Measurements from ENCODE around the gene SGTA. TPM values are rescaled to one million over a fixed set of nuclear protein-coding genes. Genes with fewer than 3 reads are reported as not detected.

SGTA gene
- total and polyA plus RNA-seq, 2 of the 8 experiments (the other 6 are each of a cell fraction or from before 2014, with no cell fraction given) = 86.8 to 130 TPM

GRCh38 chr19:2793577-2793976, 10.5 kb upstream of the SGTA start:
- peaks cover 4 to 27% of the 10 kb centered on the region in 2 experiments for H4K20me1 ChIP-seq (replicated peaks in 1 of 2; ENCODE audit: control insufficient read depth in 1 of 2, insufficient read depth in 2 of 2, low read length in 2 of 2)
- peaks cover 27 to 63% (median 55%) of the 10 kb centered on the region in 4 experiments for H3K36me3 ChIP-seq (ENCODE audit: control insufficient read depth in 2 of 4, insufficient read depth in 4 of 4, low read length in 3 of 4)
- ChIA-PET POLR2A (ENCODE audit: partially characterized antibody) (interaction anchor here (0.7 to 1.9 kb wide), 4 partner anchors 10 to 192 kb away, joined by 3 to 10 read pairs (median 3); no protein-coding TSS in a partner anchor), CTCF (ENCODE audit: partially characterized antibody) (interaction anchor here (0.6 to 1.0 kb wide), 2 partner anchors 18 to 145 kb away, joined by 3 read pairs; no protein-coding TSS in a partner anchor)
- no peak overlapping the region for H3K23ac ChIP-seq (ENCODE audit: insufficient read length)
- no peaks in the 10 kb centered on the region; a peak in 1 of 7 replicates for H3K27me3 ChIP-seq (replicated peaks in 1 of 4; ENCODE audit: control insufficient read depth in 3 of 4, extremely low read depth in 1 of 4, insufficient read depth in 3 of 4, low read length in 3 of 4)
- H4K8ac ChIP-seq (ENCODE audit: extremely low read depth, insufficient read depth, low read length) = no peak overlapping the region
- no peak overlapping the region for H2BK5ac ChIP-seq (ENCODE audit: low read depth, low read length)
- no peaks in the 10 kb centered on the region for H3K9me3 ChIP-seq (ENCODE audit: insufficient read depth in 2 of 2, low read depth in 1 of 2, low read length in 1 of 2)
- WGBS, 2 experiments (ENCODE audit: extremely low coverage in 1 of 2, insufficient coverage in 1 of 2, insufficient read length in 1 of 2, insufficient replicate concordance in 2 of 2, low coverage in 1 of 2, low lambda C conversion rate in 2 of 2, missing lambda C conversion rate in 1 of 2) = 91% methylated on average over 12 of the region's 12 CpGs; no CpG with 5 or more reads in 1 of the 2 experiments
- H4K91ac ChIP-seq (replicated peaks; ENCODE audit: insufficient read length, low read length) = no peak overlapping the region
- no peak overlapping the region for H3K18ac ChIP-seq (ENCODE audit: extremely low read depth, low read length)
- no peak overlapping the region for H2BK20ac ChIP-seq (ENCODE audit: low read length)
- no peak overlapping the region for H2BK12ac ChIP-seq (ENCODE audit: low read depth, low read length)
- no peak overlapping the region for H4K5ac ChIP-seq (ENCODE audit: insufficient read length, low read depth, low read length)
- H2BK120ac ChIP-seq (replicated peaks; ENCODE audit: low read depth, low read length) = no peak overlapping the region
- H3K79me1 ChIP-seq (ENCODE audit: low read depth, low read length) = peaks cover 7% of the 10 kb centered on the region
- no peak overlapping the region for H2AFZ ChIP-seq (ENCODE audit: low read length)
- no peak overlapping the region for H3K4ac ChIP-seq (replicated peaks; ENCODE audit: insufficient read length, low read depth, low read length)
- H3K23me2 ChIP-seq (ENCODE audit: low read depth, low read length) = no peaks in the 10 kb centered on the region
- H3K9ac ChIP-seq (replicated peaks in 1 of 4; ENCODE audit: extremely low read depth in 1 of 4, low read depth in 3 of 4, low read length in 3 of 4) = no peak overlapping the region; a peak in 1 of 7 replicates
- no peak overlapping the region for H3K4me2 ChIP-seq (ENCODE audit: insufficient read depth in 1 of 2, low read depth in 2 of 2, low read length in 2 of 2)
- H3K56ac ChIP-seq (replicated peaks; ENCODE audit: insufficient read length, low read depth, low read length) = no peak overlapping the region
- peaks cover 0 to 15% of the 10 kb centered on the region in 2 experiments; a peak in 2 of 4 replicates for H3K79me2 ChIP-seq (ENCODE audit: control insufficient read depth in 1 of 2, insufficient read depth in 2 of 2, low read length in 2 of 2)
- no peak overlapping the region for H3K4me3 ChIP-seq (ENCODE audit: extremely low read depth in 1 of 4, insufficient read depth in 2 of 4, low read depth in 3 of 4, low read length in 4 of 4)
- no peaks in the 10 kb centered on the region; a peak in 1 of 7 replicates for H3K4me1 ChIP-seq (replicated peaks in 1 of 4; ENCODE audit: control insufficient read depth in 3 of 4, insufficient read depth in 4 of 4, low read length in 3 of 4)
- H3K14ac ChIP-seq (ENCODE audit: insufficient read length) = no peak overlapping the region
- no peak for DNase-seq (ENCODE audit: low read depth in 1 of 2, low spot score in 2 of 2)
- no peak overlapping the region for H2BK15ac ChIP-seq (ENCODE audit: low read length)
- no peak overlapping the region for H3K27ac ChIP-seq (ENCODE audit: low read depth, low read length)
- no peak for FAIRE-seq
- H2AK5ac ChIP-seq (ENCODE audit: low read depth, low read length) = no peak overlapping the region
- TF ChIP-seq RXRA (IDR thresholded peaks at IDR 0.05; ENCODE audit: insufficient read depth, low read depth, low read length) = no peak
- no peak for TF ChIP-seq PHF8 (conservative IDR thresholded peaks at IDR 0.05; ENCODE audit: low read depth, low read length)
- no peak for TF ChIP-seq ATF3 (IDR thresholded peaks at IDR 0.05; ENCODE audit: insufficient read depth, low read depth, low read length)
- no peak for TF ChIP-seq BRCA1 (IDR thresholded peaks at IDR 0.05; ENCODE audit: low read depth, low read length)
- no peak for TF ChIP-seq NANOG (IDR thresholded peaks at IDR 0.05; ENCODE audit: insufficient read depth, low read depth, low read length, poor library complexity, severe bottlenecking)
- TF ChIP-seq MAFK (IDR thresholded peaks at IDR 0.05; ENCODE audit: low read depth, low read length) = no peak
- no peak for TF ChIP-seq RBBP5 (IDR thresholded peaks at IDR 0.05; ENCODE audit: borderline replicate concordance, low read depth, low read length)
- TF ChIP-seq CREB1 (IDR thresholded peaks at IDR 0.05) = no peak
- no peak for TF ChIP-seq TBP (IDR thresholded peaks at IDR 0.05; ENCODE audit: low read depth, low read length)
- TF ChIP-seq BCL11A (IDR thresholded peaks at IDR 0.05; ENCODE audit: low read depth in 2 of 2, low read length in 2 of 2) = no peak
- no peak for TF ChIP-seq SP1 (IDR thresholded peaks at IDR 0.05; ENCODE audit: low read depth, low read length)
- no peak for TF ChIP-seq CTBP2 (IDR thresholded peaks at IDR 0.05; ENCODE audit: borderline replicate concordance, insufficient read depth, insufficient read length, low read length)
- no peak for TF ChIP-seq ZNF274 (IDR thresholded peaks at IDR 0.05; ENCODE audit: borderline replicate concordance, extremely low read depth, low read length)
- no peak for TF ChIP-seq KDM1A (IDR thresholded peaks at IDR 0.05; ENCODE audit: borderline replicate concordance, low read length)

All from H1 (cell line).